ENCODE results near the gene PTPN2. TPM values are rescaled to one million over a fixed set of nuclear protein-coding genes. Genes with fewer than 3 reads are reported as not detected.

PTPN2 gene
- total RNA-seq, 2 experiments from 2014 or later, result 49.4 to 53.8 TPM

DNA sequence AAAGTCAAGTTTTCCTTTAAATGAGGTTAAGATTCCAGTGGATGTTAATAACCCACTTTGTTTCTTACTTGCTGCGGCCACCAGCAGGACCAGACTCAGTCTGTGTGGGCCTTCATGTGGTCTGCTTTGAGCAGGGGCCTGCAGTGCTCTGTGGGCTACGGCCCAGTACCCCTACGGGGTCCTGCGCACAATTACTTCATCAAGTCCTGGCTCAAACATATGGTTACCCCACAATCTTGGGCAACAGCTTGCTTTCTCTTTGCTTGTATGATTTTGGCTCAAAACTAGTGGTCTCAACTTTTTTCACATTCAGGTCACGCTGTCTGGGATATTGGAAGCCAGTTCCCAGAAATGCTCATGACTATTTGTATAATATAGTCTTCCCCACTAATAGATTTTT lies 64.2 kb downstream of the PTPN2 start:
- intact Hi-C loops (cut with DNase I, micrococcal nuclease), result no loop called here
- no peak overlapping the region for H3K4me3 Mint-ChIP-seq

DNA sequence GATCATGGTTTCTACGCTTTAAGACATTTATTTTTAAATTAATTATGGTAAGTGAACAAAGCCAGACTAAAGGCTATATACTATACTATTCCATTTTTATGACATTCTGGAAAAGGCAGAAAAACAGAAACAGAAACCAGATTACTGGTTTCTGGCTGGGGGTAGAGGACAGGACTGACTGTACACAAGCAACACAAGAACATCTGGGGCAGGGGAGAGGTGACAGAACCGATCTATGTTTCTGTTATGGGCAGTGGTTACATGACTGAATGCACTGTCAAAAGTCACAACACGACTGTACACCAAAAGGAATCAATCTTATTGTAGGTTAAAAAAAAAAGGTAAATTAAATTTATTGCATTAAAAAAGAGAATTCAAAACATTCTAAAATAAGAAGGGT lies 64.7 kb downstream of the PTPN2 start:
- no peak overlapping the region for H3K27ac ChIP-seq (ENCODE audit: low read depth in 1 of 2, low read length in 2 of 2)
- H3K9me3 Mint-ChIP-seq, result no peaks in the 10 kb centered on the region
- H3K27ac Mint-ChIP-seq, result no peak overlapping the region
- ATAC-seq (ENCODE audit: poor library complexity) (no peak), DNase-seq (no peak)
- POLR2A ChIA-PET, result no interaction called here
- H3K36me3 ChIP-seq (ENCODE audit: insufficient read depth, low read length), result peaks cover 65% of the 10 kb centered on the region
- H3K4me3 ChIP-seq (ENCODE audit: low read length), result no peak overlapping the region
- TF ChIP-seq, protein P1, sequence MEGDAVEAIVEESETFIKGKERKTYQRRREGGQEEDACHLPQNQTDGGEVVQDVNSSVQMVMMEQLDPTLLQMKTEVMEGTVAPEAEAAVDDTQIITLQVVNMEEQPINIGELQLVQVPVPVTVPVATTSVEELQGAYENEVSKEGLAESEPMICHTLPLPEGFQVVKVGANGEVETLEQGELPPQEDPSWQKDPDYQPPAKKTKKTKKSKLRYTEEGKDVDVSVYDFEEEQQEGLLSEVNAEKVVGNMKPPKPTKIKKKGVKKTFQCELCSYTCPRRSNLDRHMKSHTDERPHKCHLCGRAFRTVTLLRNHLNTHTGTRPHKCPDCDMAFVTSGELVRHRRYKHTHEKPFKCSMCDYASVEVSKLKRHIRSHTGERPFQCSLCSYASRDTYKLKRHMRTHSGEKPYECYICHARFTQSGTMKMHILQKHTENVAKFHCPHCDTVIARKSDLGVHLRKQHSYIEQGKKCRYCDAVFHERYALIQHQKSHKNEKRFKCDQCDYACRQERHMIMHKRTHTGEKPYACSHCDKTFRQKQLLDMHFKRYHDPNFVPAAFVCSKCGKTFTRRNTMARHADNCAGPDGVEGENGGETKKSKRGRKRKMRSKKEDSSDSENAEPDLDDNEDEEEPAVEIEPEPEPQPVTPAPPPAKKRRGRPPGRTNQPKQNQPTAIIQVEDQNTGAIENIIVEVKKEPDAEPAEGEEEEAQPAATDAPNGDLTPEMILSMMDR (IDR thresholded peaks at IDR 0.05), result no peak
- intact Hi-C loops (cut with DNase I, micrococcal nuclease), result no loop called here
- no peak overlapping the region for H3K4me3 Mint-ChIP-seq
- no peaks in the 10 kb centered on the region for H3K27me3 Mint-ChIP-seq
- peaks cover 81% of the 10 kb centered on the region for H3K36me3 Mint-ChIP-seq (ENCODE audit: low read depth)
- H3K27me3 ChIP-seq (ENCODE audit: control insufficient read depth in 1 of 2, insufficient read depth in 2 of 2, low read length in 2 of 2), result no peaks in the 10 kb centered on the region
- H3K4me1 ChIP-seq (ENCODE audit: insufficient read depth, low read length), result no peaks in the 10 kb centered on the region
- H3K9me3 ChIP-seq (ENCODE audit: control insufficient read depth in 1 of 2, insufficient read depth in 1 of 2, low read length in 2 of 2), result no peaks in the 10 kb centered on the region
- CTCF ChIA-PET, result no interaction called here
- no peaks in the 10 kb centered on the region for H3K4me1 Mint-ChIP-seq (ENCODE audit: low read depth)

More for the DNA sequence above, 64.2 kb downstream of the PTPN2 start:
- Histone ChIP-seq H3K9me3 (ENCODE audit: control insufficient read depth in 1 of 2, insufficient read depth in 1 of 2, low read length in 2 of 2) (no peaks in the 10 kb centered on the region), H3K4me3 (ENCODE audit: low read length) (no peak overlapping the region), H3K4me1 (ENCODE audit: insufficient read depth, low read length) (no peaks in the 10 kb centered on the region), H3K27me3 (ENCODE audit: control insufficient read depth in 1 of 2, insufficient read depth in 2 of 2, low read length in 2 of 2) (no peaks in the 10 kb centered on the region), H3K27ac (ENCODE audit: low read depth in 1 of 2, low read length in 2 of 2) (no peak overlapping the region), H3K36me3 (ENCODE audit: insufficient read depth, low read length) (peaks cover 62% of the 10 kb centered on the region)
- TF ChIP-seq, protein P1 (IDR thresholded peaks at IDR 0.05), result no peak
- Mint-ChIP-seq H3K4me1 (ENCODE audit: low read depth) (no peaks in the 10 kb centered on the region), H3K9me3 (no peaks in the 10 kb centered on the region), H3K36me3 (ENCODE audit: low read depth) (peaks cover 80% of the 10 kb centered on the region), H3K27me3 (no peaks in the 10 kb centered on the region), H3K27ac (no peak overlapping the region)
- ChIA-PET CTCF (interaction anchor here (1.9 kb wide), 1 partner anchor 16 kb away, joined by 5 read pairs; no protein-coding TSS in a partner anchor), POLR2A (no interaction called here)
- ATAC-seq (ENCODE audit: poor library complexity) (no peak), DNase-seq (no peak)

DNA sequence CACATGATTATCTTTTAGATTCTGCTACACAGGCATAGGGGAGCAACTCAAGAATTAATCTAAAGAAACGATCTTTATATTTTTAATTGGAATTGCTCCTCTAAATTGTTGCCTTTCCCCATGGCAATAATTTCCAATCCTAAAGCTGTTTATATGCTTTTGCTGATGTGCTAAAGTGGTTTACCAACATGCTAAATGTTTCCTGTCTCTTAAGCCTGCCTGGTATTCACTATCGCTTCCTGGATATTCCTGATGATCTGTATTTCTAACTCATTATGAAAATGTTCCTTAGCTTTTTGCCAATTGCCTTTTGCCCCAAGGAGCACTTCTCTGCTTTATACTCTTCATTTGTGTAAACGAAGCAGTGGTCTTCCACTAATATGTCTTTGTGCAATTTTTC lies 65.8 kb downstream of the PTPN2 start:
- H3K27me3 Mint-ChIP-seq, result no peaks in the 10 kb centered on the region
- H3K36me3 Mint-ChIP-seq (ENCODE audit: low read depth), result peaks cover 82% of the 10 kb centered on the region
- ATAC-seq (ENCODE audit: poor library complexity) (no peak), DNase-seq (no peak)
- H3K27ac ChIP-seq (ENCODE audit: low read depth in 1 of 2, low read length in 2 of 2), result no peak overlapping the region
- H3K36me3 ChIP-seq (ENCODE audit: insufficient read depth, low read length), result peaks cover 68% of the 10 kb centered on the region
- TF ChIP-seq, protein P1 (IDR thresholded peaks at IDR 0.05), result no peak
- ChIA-PET CTCF (no interaction called here), POLR2A (no interaction called here)
- no peaks in the 10 kb centered on the region for H3K27me3 ChIP-seq (ENCODE audit: control insufficient read depth in 1 of 2, insufficient read depth in 2 of 2, low read length in 2 of 2)
- no peaks in the 10 kb centered on the region for H3K9me3 Mint-ChIP-seq
- H3K4me1 ChIP-seq (ENCODE audit: insufficient read depth, low read length), result no peaks in the 10 kb centered on the region
- H3K27ac Mint-ChIP-seq, result no peak overlapping the region
- H3K4me3 ChIP-seq (ENCODE audit: low read length), result no peak overlapping the region
- H3K9me3 ChIP-seq (ENCODE audit: control insufficient read depth in 1 of 2, insufficient read depth in 1 of 2, low read length in 2 of 2), result no peaks in the 10 kb centered on the region
- intact Hi-C loops (cut with DNase I, micrococcal nuclease), result no loop called here
- H3K4me1 Mint-ChIP-seq (ENCODE audit: low read depth), result no peaks in the 10 kb centered on the region
- no peak overlapping the region for H3K4me3 Mint-ChIP-seq

Data from CD4-positive, alpha-beta T cell (primary cell).